Stimulated activated CD4-positive, alpha-beta T cell treated with anti-CD3 and anti-CD28 coated beads, Interleukin-15, amount 100 ng/mL, for 24 hours (primary cell): ENCODE data around the gene ACE.
"Not testable (repeated sequence)": the region's sequence is repeated elsewhere in the genome, so short reads cannot be mapped to it uniquely, and the experiment has no call there.

Source experiments
- DNase-seq: peaks from one replicate; pipeline ENCODE4 v3.0.0-alpha.2; 2020

Gene ACE

GRCh38 chr17:63445065-63445464, 31.8 kb upstream of the ACE start:
- no peak for DNase-seq

GRCh38 chr17:63445571-63445953, 31.3 kb upstream of the ACE start:
- DNase-seq, result peak; percentile 36

- DNase-seq, result peak; percentile 80
These were observed 30.7 kb upstream of the ACE start, which contains the start of gene CYB561 for GRCh38 chr17:63445954-63446752. CYB561 (minus strand) TSS chr17:63446306; CDS start chr17:63437547, 8,759 bp downstream.

GRCh38 chr17:63446753-63447470, 29.9 kb upstream of the ACE start:
- peak; percentile 67 for DNase-seq

- DNase-seq, result no peak
These were observed 29.3 kb upstream of the ACE start for GRCh38 chr17:63447471-63448009.

GRCh38 chr17:63448655-63449054, 28.2 kb upstream of the ACE start:
- no peak for DNase-seq

- DNase-seq, result peak; percentile 11
These were observed 26.3 kb upstream of the ACE start for GRCh38 chr17:63450551-63450950.

- DNase-seq, result no peak
These were observed 25.7 kb upstream of the ACE start for GRCh38 chr17:63451150-63451549.

- DNase-seq, result no peak
These were observed 24.6 kb upstream of the ACE start for GRCh38 chr17:63452046-63452961.

GRCh38 chr17:63452962-63453551, 23.8 kb upstream of the ACE start:
- no peak for DNase-seq

- not testable (repeated sequence) for DNase-seq
These were observed 22.5 kb upstream of the ACE start for GRCh38 chr17:63454357-63454756.

- no peak for DNase-seq
These were observed 21.9 kb upstream of the ACE start for GRCh38 chr17:63454915-63455314.

- no peak for DNase-seq
These were observed 21.4 kb upstream of the ACE start for GRCh38 chr17:63455417-63455816.

- DNase-seq, result no peak
These were observed 18.4 kb upstream of the ACE start for GRCh38 chr17:63458478-63458877.

GRCh38 chr17:63460018-63460417, 16.8 kb upstream of the ACE start:
- DNase-seq, result no peak

- DNase-seq, result no peak
These were observed 13.1 kb upstream of the ACE start for GRCh38 chr17:63463771-63464170.

GRCh38 chr17:63464691-63465236, 12.1 kb upstream of the ACE start:
- DNase-seq, result no peak

GRCh38 chr17:63468099-63468498, 8.8 kb upstream of the ACE start:
- DNase-seq, result not testable (repeated sequence)

GRCh38 chr17:63474174-63474573, 2.7 kb upstream of the ACE start:
- DNase-seq, result no peak

- no peak for DNase-seq
These were observed 2.0 kb upstream of the ACE start for GRCh38 chr17:63474586-63475460.
